NCI-H1105 treated with DMSO at 0.1 percent for 48 hours (cell line): ENCODE measurements around the gene MCEE.
A peak's percentile ranks its signal among the peaks of the same experiment; 100 is the strongest.

Source experiments
- DNase-seq: peaks from one replicate; lab custom pipeline; 2025; lab: John Stamatoyannopoulos, UW

The MCEE gene

GRCh38 chr2:71082402-71083252 is 47.4 kb downstream of the MCEE start:
- no peak for DNase-seq

- DNase-seq = peak; percentile 25
Observed at GRCh38 chr2:71078624-71079023, 51.4 kb downstream of the MCEE start.

- no peak for DNase-seq
Observed at GRCh38 chr2:71074893-71075395, 55.1 kb downstream of the MCEE start.

- DNase-seq = no peak
Observed at GRCh38 chr2:71073475-71073874, 56.6 kb downstream of the MCEE start.

- DNase-seq = no peak
Observed at GRCh38 chr2:71072492-71072891, 57.5 kb downstream of the MCEE start.

GRCh38 chr2:71071681-71072398 is 58.2 kb downstream of the MCEE start:
- DNase-seq = no peak

- DNase-seq = no peak
Observed at GRCh38 chr2:71070294-71071093, 59.5 kb downstream of the MCEE start.

- no peak for DNase-seq
Observed at GRCh38 chr2:71069376-71069775, 60.7 kb downstream of the MCEE start.

GRCh38 chr2:71068218-71069035 is 61.6 kb downstream of the MCEE start, which contains the start of gene NAGK:
TSS of gene NAGK (plus strand) at chr2:71068648. CDS start at chr2:71068684, 36 bp downstream.
- DNase-seq = peak; percentile 90

- no peak for DNase-seq
Observed at GRCh38 chr2:71067567-71068217, 62.3 kb downstream of the MCEE start.

GRCh38 chr2:71066856-71067255 is 63.2 kb downstream of the MCEE start:
- no peak for DNase-seq

- DNase-seq = no peak
Observed at GRCh38 chr2:71064754-71065621, 65.0 kb downstream of the MCEE start.

GRCh38 chr2:71064110-71064611 is 65.9 kb downstream of the MCEE start:
- no peak for DNase-seq

- DNase-seq = no peak
Observed at GRCh38 chr2:71063216-71063615, 66.8 kb downstream of the MCEE start.

GRCh38 chr2:71060871-71061270 is 69.2 kb downstream of the MCEE start:
- no peak for DNase-seq

GRCh38 chr2:71060211-71060610 is 69.8 kb downstream of the MCEE start:
- DNase-seq = no peak
